GM12878 (cell line): ENCODE results near the gene TMEM176A.

Experiments used
- BHLHE40 ChIP-seq, 2 experiments: fragments of 450-650 bp in 1 of 2; IDR thresholded peaks; 2 replicates each; pipeline ENCODE4 v1.6.1; 2011 to 2017; ENCODE audit warnings: low read depth in 2 of 2, borderline replicate concordance in 1 of 2, improper control_type of control experiment in 1 of 2, low read length in 1 of 2, mild to moderate bottlenecking in 1 of 2
- BRCA1 ChIP-seq: IDR thresholded peaks from 2 replicates; pipeline ENCODE4 v1.6.1; 2011; ENCODE audit warnings: low read depth, low read length, improper control_type of control experiment
- EZH2 ChIP-seq: IDR thresholded peaks from 2 replicates; pipeline ENCODE4 v1.6.1; 2012; ENCODE audit warnings: low read depth, mild to moderate bottlenecking, control low read depth, inconsistent platforms, low read length, borderline replicate concordance; ENCODE audit not compliant: control insufficient read depth
- HDAC2 ChIP-seq: fragments of 200-600 bp; sonication (generic); IDR thresholded peaks from 2 replicates; pipeline ENCODE4 v1.6.1; 2017
- LARP7 ChIP-seq: fragments of 450-650 bp; IDR thresholded peaks from 2 replicates; pipeline ENCODE4 v1.6.1; 2017; ENCODE audit warnings: mild to moderate bottlenecking
- PAX8 ChIP-seq: fragments of 450-650 bp; IDR thresholded peaks from 2 replicates; pipeline ENCODE4 v1.6.1; 2017; ENCODE audit warnings: mild to moderate bottlenecking, moderate library complexity
- SREBF2 ChIP-seq: IDR thresholded peaks from 2 replicates; pipeline ENCODE4 v1.6.1; 2012; ENCODE audit warnings: mild to moderate bottlenecking, low read length
- TF ChIP-seq, protein P1 (sequence below): IDR thresholded peaks from 2 replicates; pipeline ENCODE4 v1.6.1; 2011; ENCODE audit warnings: low read depth, mild to moderate bottlenecking, low read length, moderate library complexity, borderline replicate concordance; ENCODE audit errors: extremely low read depth
- TF ChIP-seq, protein P2 (sequence below), 3 experiments: IDR thresholded peaks in 2 of 3; conservative IDR thresholded peaks in 1 of 3; 2 replicates each; pipeline ENCODE4 v1.5.1; 2011; ENCODE audit warnings: low read depth in 3 of 3, low read length in 3 of 3, mild to moderate bottlenecking in 3 of 3, control low read depth in 2 of 3, moderate library complexity in 2 of 3, inconsistent platforms in 1 of 3, mixed read lengths in 1 of 3; ENCODE audit not compliant: control insufficient read depth in 2 of 3, insufficient read depth in 1 of 3; ENCODE audit errors: extremely low read depth in 1 of 3

DNA sequence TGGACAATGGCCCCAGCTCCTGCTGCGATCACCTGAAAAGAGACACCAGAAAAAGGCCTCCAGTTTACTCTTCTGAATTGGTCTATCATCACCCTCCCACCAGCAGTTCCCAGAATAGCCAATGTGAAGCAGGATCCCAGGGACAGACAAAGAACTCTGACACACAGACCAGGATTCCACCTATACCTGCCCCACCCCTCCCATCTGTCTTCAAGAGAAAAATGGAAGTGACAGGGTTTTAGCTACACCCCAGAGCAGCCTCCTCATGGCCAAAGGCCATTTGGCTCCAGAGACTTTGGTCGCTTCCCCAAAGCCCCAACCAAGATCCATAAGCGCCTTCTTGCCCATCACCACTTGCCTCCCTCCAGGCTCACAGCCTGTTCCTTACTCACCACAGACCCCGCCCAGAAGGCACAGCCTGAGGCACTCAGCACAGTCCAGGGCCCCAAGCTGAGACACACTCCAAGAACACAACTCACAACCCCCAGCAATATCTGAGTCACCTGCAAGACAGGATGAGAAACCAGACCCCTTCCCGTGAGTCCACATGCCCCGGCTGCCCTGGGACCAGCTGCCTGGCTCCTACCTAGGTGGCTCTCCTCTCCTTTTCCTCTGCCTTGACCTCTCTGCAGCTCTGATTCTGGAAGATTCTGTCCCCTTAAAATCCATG, 6.9 kb upstream of the TMEM176A start:
- TF ChIP-seq SREBF2 (no peak), LARP7 (no peak), BRCA1 (no peak), PAX8 (no peak), HDAC2 (no peak), BHLHE40 (IDR thresholded peaks at IDR 0.05; ENCODE audit: borderline replicate concordance in 1 of 2, low read depth in 2 of 2, low read length in 1 of 2) (no peak), EZH2 (no peak)
- TF ChIP-seq, protein P1, sequence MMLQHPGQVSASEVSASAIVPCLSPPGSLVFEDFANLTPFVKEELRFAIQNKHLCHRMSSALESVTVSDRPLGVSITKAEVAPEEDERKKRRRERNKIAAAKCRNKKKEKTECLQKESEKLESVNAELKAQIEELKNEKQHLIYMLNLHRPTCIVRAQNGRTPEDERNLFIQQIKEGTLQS, result no peak
- TF ChIP-seq, protein P2, sequence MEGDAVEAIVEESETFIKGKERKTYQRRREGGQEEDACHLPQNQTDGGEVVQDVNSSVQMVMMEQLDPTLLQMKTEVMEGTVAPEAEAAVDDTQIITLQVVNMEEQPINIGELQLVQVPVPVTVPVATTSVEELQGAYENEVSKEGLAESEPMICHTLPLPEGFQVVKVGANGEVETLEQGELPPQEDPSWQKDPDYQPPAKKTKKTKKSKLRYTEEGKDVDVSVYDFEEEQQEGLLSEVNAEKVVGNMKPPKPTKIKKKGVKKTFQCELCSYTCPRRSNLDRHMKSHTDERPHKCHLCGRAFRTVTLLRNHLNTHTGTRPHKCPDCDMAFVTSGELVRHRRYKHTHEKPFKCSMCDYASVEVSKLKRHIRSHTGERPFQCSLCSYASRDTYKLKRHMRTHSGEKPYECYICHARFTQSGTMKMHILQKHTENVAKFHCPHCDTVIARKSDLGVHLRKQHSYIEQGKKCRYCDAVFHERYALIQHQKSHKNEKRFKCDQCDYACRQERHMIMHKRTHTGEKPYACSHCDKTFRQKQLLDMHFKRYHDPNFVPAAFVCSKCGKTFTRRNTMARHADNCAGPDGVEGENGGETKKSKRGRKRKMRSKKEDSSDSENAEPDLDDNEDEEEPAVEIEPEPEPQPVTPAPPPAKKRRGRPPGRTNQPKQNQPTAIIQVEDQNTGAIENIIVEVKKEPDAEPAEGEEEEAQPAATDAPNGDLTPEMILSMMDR (IDR thresholded peaks at IDR 0.05 in 2 of 3, conservative IDR thresholded peaks at IDR 0.05 in 1 of 3; ENCODE audit: control insufficient read depth in 2 of 3, extremely low read depth in 1 of 3, insufficient read depth in 1 of 3, low read depth in 3 of 3, low read length in 3 of 3), result no peak
